OCI-LY7 (cell line): Measurements from ENCODE around the gene CH25H. TPM values are rescaled to one million over a fixed set of nuclear protein-coding genes. Genes with fewer than 3 reads are reported as not detected.

Experiments used
- BruUV-seq: library from RNA; stranded (reverse); fragments of 400-500 nt; replicated peaks from 2 replicates; lab custom pipeline; 2021; lab: Mats Ljungman, UMichigan
- CTCF ChIA-PET: fragments of 300-600 bp; sonication (Branson Sonifier 250); formaldehyde crosslinking; loops from one replicate; lab custom pipeline; 2022; ENCODE audit warnings: antibody characterized with exemption; ENCODE audit not compliant: unreplicated experiment; lab: Charles Lee
- POLR2A ChIA-PET: fragments of 300-600 bp; sonication (Branson Sonifier 250); formaldehyde crosslinking; loops from one replicate; lab custom pipeline; 2022; ENCODE audit warnings: antibody characterized with exemption; lab: Charles Lee
- DNase-seq: peaks from one replicate; pipeline ENCODE4 v3.0.0-alpha.2; 2015; ENCODE audit warnings: low spot score
- H2AFZ ChIP-seq: fragments of 200-600 bp; sonication (generic), shearing (Covaris generic); 2 replicates; pipeline ENCODE4 v1.6.1; 2014; ENCODE audit warnings: mild to moderate bottlenecking, antibody characterized with exemption, low read length, moderate library complexity
- H3K27ac ChIP-seq: fragments of 200-600 bp; sonication (generic); 2 replicates; pipeline ENCODE4 v1.5.1; 2014; ENCODE audit warnings: mixed run types, low read depth, mild to moderate bottlenecking, moderate library complexity, low read length, inconsistent platforms; ENCODE audit not compliant: poor library complexity, severe bottlenecking
- H3K36me3 ChIP-seq: fragments of 200-600 bp; sonication (generic); 2 replicates; pipeline ENCODE4 v1.6.1; 2014; ENCODE audit warnings: mild to moderate bottlenecking, antibody characterized with exemption, low read length, moderate library complexity, mixed read lengths; ENCODE audit not compliant: insufficient read depth
- H3K4me1 ChIP-seq: fragments of 200-600 bp; sonication (generic); 2 replicates; pipeline ENCODE4 v1.5.1; 2014; ENCODE audit warnings: mild to moderate bottlenecking, low read length; ENCODE audit not compliant: insufficient read depth, poor library complexity, severe bottlenecking
- H3K4me2 ChIP-seq: fragments of 200-600 bp; sonication (generic); 2 replicates; pipeline ENCODE4 v1.6.1; 2014; ENCODE audit warnings: mild to moderate bottlenecking, low read length
- H3K4me3 ChIP-seq: fragments of 200-600 bp; sonication (generic); 2 replicates; pipeline ENCODE4 v1.5.1; 2014; ENCODE audit warnings: mild to moderate bottlenecking, low read depth, low read length; ENCODE audit not compliant: poor library complexity, severe bottlenecking
- H3K79me2 ChIP-seq: fragments of 200-600 bp; sonication (generic); 2 replicates; pipeline ENCODE4 v1.6.1; 2016; ENCODE audit warnings: low read depth, mild to moderate bottlenecking, low read length, moderate library complexity, mixed read lengths; ENCODE audit not compliant: insufficient read depth
- H3K9me2 ChIP-seq: fragments of 200-600 bp; sonication (generic); 2 replicates; pipeline ENCODE4 v1.6.1; 2016; ENCODE audit warnings: mild to moderate bottlenecking, low read length, mixed read lengths; ENCODE audit not compliant: insufficient read depth
- H3K9me3 ChIP-seq: fragments of 200-600 bp; sonication (generic); 2 replicates; pipeline ENCODE4 v1.6.1; 2014; ENCODE audit warnings: mild to moderate bottlenecking, mixed run types, low read length, mixed read lengths
- H4K20me1 ChIP-seq: fragments of 200-600 bp; sonication (generic); 2 replicates; pipeline ENCODE4 v1.6.1; 2014; ENCODE audit warnings: mild to moderate bottlenecking, antibody characterized with exemption, low read length, moderate library complexity, mixed read lengths; ENCODE audit not compliant: insufficient read depth
- EZH2phosphoT487 ChIP-seq: fragments of 200-600 bp; sonication (generic); IDR thresholded peaks from 2 replicates; pipeline ENCODE4 v1.6.1; 2018; ENCODE audit warnings: low read depth, borderline replicate concordance, mild to moderate bottlenecking, mixed run types, antibody characterized with exemption, low read length, moderate library complexity, mixed read lengths
- intact Hi-C: fragments of 100-400 bp; cut with micrococcal nuclease; formaldehyde crosslinking; loops from one replicate; pipeline ENCODE4 v1.10.0; 2022; ENCODE audit not compliant: unreplicated experiment
- total RNA-seq, 2 experiments: library from RNA; depleted of rRNA in 1 of 2; stranded (reverse); fragments of >200 nt in 1 of 2; shearing (Covaris generic) in 1 of 2; gene quantifications; 2 replicates each; pipeline ENCODE4 v1.2.3, GENCODE V29; 2014 to 2022
- TF ChIP-seq, protein P1 (sequence below): fragments of 200-600 bp; sonication (generic); conservative IDR thresholded peaks from 2 replicates; pipeline ENCODE4 v1.5.1; 2014; ENCODE audit warnings: mild to moderate bottlenecking, antibody characterized with exemption, low read length, moderate library complexity, mixed read lengths

The CH25H gene
- total RNA-seq, 2 experiments from 2014 or later: not detected

DNA sequence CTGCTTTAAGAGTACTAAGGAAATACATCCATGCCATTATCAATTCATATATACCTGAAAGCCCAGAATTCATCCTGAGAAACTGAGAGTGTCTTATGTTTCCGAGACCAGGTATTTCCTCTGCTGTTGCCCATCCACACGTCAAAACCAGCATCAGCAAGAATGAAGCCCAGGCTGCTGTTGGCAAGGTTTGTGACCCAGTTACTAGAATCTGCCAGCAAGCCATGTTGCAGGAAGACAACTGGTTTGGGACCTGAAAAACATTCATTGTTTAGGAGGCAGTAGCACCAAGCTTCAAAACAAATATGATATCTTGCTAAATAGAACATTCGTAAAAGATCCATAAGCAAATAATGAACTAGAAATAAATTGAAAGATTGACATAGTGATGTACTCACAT is 21.0 kb upstream of the CH25H start:
- Histone ChIP-seq H3K4me2 (no peak overlapping the region), H3K9me3 (no peaks in the 10 kb centered on the region), H3K4me3 (no peak overlapping the region), H3K27ac (no peak overlapping the region), H3K4me1 (no peaks in the 10 kb centered on the region), H3K36me3 (no peaks in the 10 kb centered on the region), H2AFZ (no peak overlapping the region), H4K20me1 (no peaks in the 10 kb centered on the region), H3K9me2 (no peaks in the 10 kb centered on the region), H3K79me2 (no peaks in the 10 kb centered on the region)
- CTCF ChIA-PET: no interaction called here
- intact Hi-C loops: no loop called here
- DNase-seq: no peak
- POLR2A ChIA-PET: no interaction called here
- TF ChIP-seq EZH2phosphoT487: no peak
- TF ChIP-seq, protein P1, sequence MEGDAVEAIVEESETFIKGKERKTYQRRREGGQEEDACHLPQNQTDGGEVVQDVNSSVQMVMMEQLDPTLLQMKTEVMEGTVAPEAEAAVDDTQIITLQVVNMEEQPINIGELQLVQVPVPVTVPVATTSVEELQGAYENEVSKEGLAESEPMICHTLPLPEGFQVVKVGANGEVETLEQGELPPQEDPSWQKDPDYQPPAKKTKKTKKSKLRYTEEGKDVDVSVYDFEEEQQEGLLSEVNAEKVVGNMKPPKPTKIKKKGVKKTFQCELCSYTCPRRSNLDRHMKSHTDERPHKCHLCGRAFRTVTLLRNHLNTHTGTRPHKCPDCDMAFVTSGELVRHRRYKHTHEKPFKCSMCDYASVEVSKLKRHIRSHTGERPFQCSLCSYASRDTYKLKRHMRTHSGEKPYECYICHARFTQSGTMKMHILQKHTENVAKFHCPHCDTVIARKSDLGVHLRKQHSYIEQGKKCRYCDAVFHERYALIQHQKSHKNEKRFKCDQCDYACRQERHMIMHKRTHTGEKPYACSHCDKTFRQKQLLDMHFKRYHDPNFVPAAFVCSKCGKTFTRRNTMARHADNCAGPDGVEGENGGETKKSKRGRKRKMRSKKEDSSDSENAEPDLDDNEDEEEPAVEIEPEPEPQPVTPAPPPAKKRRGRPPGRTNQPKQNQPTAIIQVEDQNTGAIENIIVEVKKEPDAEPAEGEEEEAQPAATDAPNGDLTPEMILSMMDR: no peak
- BruUV-seq: no TSS peak

- Histone ChIP-seq H3K9me3 (no peaks in the 10 kb centered on the region), H4K20me1 (no peaks in the 10 kb centered on the region), H3K4me3 (no peak overlapping the region), H3K9me2 (no peaks in the 10 kb centered on the region), H3K4me2 (no peak overlapping the region), H3K27ac (no peak overlapping the region), H2AFZ (no peak overlapping the region), H3K36me3 (no peaks in the 10 kb centered on the region), H3K79me2 (no peaks in the 10 kb centered on the region), H3K4me1 (no peaks in the 10 kb centered on the region)
- BruUV-seq: no TSS peak
- no peak for DNase-seq
- TF ChIP-seq, protein P1: no peak
- TF ChIP-seq EZH2phosphoT487: no peak
- intact Hi-C loops: no loop called here
- ChIA-PET CTCF (no interaction called here), POLR2A (no interaction called here)
Measured at GRCh38 chr10:89226891-89227290, 19.8 kb upstream of the CH25H start.

GRCh38 chr10:89224739-89225443 is 17.8 kb upstream of the CH25H start:
- ChIA-PET CTCF (no interaction called here), POLR2A (interaction anchor here (0.6 kb wide), 1 partner anchor 1728 kb away, joined by 5 read pairs; no protein-coding TSS in a partner anchor)
- DNase-seq: no peak
- no TSS peak for BruUV-seq
- H3K4me1 ChIP-seq: no peaks in the 10 kb centered on the region
- H3K27ac ChIP-seq: no peak overlapping the region
- H2AFZ ChIP-seq: no peak overlapping the region
- no peak overlapping the region for H3K4me2 ChIP-seq
- no peaks in the 10 kb centered on the region for H3K9me2 ChIP-seq
- no peaks in the 10 kb centered on the region for H4K20me1 ChIP-seq
- TF ChIP-seq EZH2phosphoT487: no peak
- TF ChIP-seq, protein P1: no peak
- intact Hi-C loops: no loop called here
- no peak overlapping the region for H3K4me3 ChIP-seq
- no peaks in the 10 kb centered on the region for H3K36me3 ChIP-seq
- no peaks in the 10 kb centered on the region for H3K79me2 ChIP-seq
- no peaks in the 10 kb centered on the region for H3K9me3 ChIP-seq
